HFFc6 (cell line): ENCODE measurements around the gene MLEC. TPM values are rescaled to one million over a fixed set of nuclear protein-coding genes. Genes with fewer than 3 reads are reported as not detected.

Experiments
- DNase-seq: peaks from one replicate; pipeline ENCODE4 v3.0.0-alpha.2; 2018
- H3K27ac Mint-ChIP-seq: 2 replicates; pipeline ENCODE4 v1.8.0; 2020; ENCODE audit warnings: mild to moderate bottlenecking, mixed read lengths
- H3K27me3 Mint-ChIP-seq: 2 replicates; pipeline ENCODE4 v1.8.0; 2021; ENCODE audit warnings: mild to moderate bottlenecking, moderate library complexity, mixed read lengths; ENCODE audit not compliant: insufficient read depth
- H3K36me3 Mint-ChIP-seq: 2 replicates; pipeline ENCODE4 v1.8.0; 2021; ENCODE audit warnings: low read depth, mixed read lengths
- H3K4me1 Mint-ChIP-seq: 2 replicates; pipeline ENCODE4 v1.8.0; 2020; ENCODE audit warnings: low read depth, mixed read lengths
- H3K4me3 Mint-ChIP-seq: 2 replicates; pipeline ENCODE4 v1.8.0; 2020; ENCODE audit warnings: mild to moderate bottlenecking, moderate library complexity, mixed read lengths
- H3K9me3 Mint-ChIP-seq: 2 replicates; pipeline ENCODE4 v1.8.0; 2020; ENCODE audit warnings: mild to moderate bottlenecking, mixed read lengths
- total RNA-seq, 6 experiments: library from RNA; stranded (reverse); fragmentation: NEBNext Ultra II Directional; extraction: Animal tissue kit (Norgen Biotek cat#: 25700); gene quantifications; 2 replicates in 1 of 6; 3 replicates in 5 of 6; pipeline ENCODE4 v1.2.3, GENCODE V29; 2021
- TF ChIP-seq, protein P1 (sequence below): fragments of 200-600 bp; sonication (generic); IDR thresholded peaks from 2 replicates; pipeline ENCODE4 v1.5.0; 2021; ENCODE audit warnings: antibody characterized with exemption, mild to moderate bottlenecking

Gene MLEC
- total RNA-seq, 6 experiments from 2014 or later = 195 to 241 (median 209) TPM

DNA sequence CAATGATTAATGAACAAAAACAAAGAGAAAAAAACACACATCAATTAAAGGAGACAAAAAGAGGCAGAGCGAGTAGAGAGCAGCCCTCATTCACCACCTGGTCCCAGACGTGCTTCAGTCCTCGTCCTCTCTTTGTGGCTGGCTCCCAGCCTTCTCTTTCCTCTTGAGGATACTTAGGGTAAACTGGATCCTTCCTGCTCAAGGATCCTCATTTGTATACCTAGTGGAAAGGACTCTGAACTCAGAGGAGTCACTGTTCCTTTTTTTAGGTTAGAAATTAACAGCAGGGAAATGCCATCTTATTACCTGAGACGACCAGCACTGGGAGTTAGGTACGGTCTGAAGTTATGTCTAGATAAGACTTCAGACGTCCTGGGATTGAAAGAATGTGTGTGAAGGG is 9.7 kb downstream of the MLEC start:
- Mint-ChIP-seq H3K9me3 (no peaks in the 10 kb centered on the region), H3K4me3 (no peak overlapping the region), H3K27ac (no peak overlapping the region), H3K27me3 (no peaks in the 10 kb centered on the region; the same call in 1 of the 2 replicates), H3K4me1 (peaks cover 18% of the 10 kb centered on the region), H3K36me3 (peaks cover 50% of the 10 kb centered on the region)
- no peak for DNase-seq
- TF ChIP-seq, protein P1, sequence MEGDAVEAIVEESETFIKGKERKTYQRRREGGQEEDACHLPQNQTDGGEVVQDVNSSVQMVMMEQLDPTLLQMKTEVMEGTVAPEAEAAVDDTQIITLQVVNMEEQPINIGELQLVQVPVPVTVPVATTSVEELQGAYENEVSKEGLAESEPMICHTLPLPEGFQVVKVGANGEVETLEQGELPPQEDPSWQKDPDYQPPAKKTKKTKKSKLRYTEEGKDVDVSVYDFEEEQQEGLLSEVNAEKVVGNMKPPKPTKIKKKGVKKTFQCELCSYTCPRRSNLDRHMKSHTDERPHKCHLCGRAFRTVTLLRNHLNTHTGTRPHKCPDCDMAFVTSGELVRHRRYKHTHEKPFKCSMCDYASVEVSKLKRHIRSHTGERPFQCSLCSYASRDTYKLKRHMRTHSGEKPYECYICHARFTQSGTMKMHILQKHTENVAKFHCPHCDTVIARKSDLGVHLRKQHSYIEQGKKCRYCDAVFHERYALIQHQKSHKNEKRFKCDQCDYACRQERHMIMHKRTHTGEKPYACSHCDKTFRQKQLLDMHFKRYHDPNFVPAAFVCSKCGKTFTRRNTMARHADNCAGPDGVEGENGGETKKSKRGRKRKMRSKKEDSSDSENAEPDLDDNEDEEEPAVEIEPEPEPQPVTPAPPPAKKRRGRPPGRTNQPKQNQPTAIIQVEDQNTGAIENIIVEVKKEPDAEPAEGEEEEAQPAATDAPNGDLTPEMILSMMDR = no peak

DNA sequence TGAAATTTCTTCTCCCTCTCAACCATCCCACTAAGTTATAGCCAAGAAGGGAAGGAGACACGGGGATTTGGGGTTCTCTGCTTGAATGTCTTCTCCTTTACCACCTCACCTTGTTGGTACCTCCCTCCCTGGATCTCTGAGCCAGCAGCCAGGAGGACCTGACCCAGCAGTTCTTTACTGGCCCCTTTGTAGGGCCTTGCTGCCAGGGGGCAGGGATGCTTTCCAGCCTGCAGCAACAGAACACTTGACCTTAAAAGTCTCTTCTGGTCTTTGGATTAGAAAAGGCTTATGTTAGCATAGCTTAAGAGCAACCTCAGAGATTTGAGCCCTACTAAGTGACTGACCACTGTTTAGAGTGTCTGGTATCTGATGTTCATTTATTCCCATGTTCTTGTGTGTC is 10.4 kb downstream of the MLEC start:
- Mint-ChIP-seq H3K27me3 (no peaks in the 10 kb centered on the region; the same call in 1 of the 2 replicates), H3K4me1 (peaks cover 12% of the 10 kb centered on the region), H3K27ac (no peak overlapping the region), H3K9me3 (no peaks in the 10 kb centered on the region), H3K4me3 (no peak overlapping the region), H3K36me3 (peaks cover 53% of the 10 kb centered on the region)
- no peak for DNase-seq
- TF ChIP-seq, protein P1 = no peak

DNA sequence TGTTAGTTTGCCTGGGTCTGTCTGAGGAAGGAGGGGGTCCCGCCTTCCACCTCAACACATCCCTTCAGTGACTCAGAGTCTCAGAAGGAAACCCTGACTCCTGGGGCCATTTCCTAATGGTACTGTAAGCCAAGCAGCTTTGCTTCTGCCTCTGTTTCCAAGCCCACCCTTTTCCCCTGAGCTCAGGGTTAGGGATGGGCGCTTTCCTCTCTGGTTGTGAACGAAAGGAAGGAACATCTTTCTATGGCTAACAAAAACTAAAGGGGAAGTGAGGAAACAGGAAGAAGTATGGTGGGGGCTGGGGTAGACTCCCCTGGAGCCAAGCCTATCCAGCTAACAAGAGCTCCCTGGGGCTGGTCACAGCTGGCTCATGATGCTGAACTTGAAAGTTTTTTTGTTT is 11.7 kb downstream of the MLEC start:
- DNase-seq = no peak
- TF ChIP-seq, protein P1 = no peak
- peaks cover 53% of the 10 kb centered on the region for H3K36me3 Mint-ChIP-seq
- no peaks in the 10 kb centered on the region; the same call in 1 of the 2 replicates for H3K27me3 Mint-ChIP-seq
- no peaks in the 10 kb centered on the region for H3K4me1 Mint-ChIP-seq
- no peaks in the 10 kb centered on the region for H3K9me3 Mint-ChIP-seq
- H3K27ac Mint-ChIP-seq = no peak overlapping the region
- no peak overlapping the region for H3K4me3 Mint-ChIP-seq

DNA sequence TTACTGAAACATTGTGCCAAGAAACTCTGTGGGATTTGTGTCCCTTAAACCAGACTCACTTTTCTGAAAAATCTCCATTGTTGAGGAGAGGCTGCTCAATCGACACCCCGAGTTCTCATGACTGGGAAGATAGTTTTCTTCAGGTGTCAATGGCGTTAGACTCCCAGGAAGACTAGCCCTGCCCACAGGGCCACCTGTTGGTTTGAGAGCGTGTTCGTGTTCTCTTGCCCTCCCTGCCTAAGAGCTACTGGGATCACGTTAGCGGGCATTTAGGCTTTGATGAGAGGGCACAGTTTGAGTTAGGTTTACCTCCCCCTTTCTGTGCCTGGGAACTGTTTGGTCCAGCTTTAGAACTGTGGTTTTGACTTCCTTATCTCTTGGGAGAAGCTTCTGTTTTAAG is 12.6 kb downstream of the MLEC start:
- TF ChIP-seq, protein P1 = no peak
- H3K36me3 Mint-ChIP-seq = peaks cover 47% of the 10 kb centered on the region
- H3K4me1 Mint-ChIP-seq = no peaks in the 10 kb centered on the region
- DNase-seq = no peak
- no peaks in the 10 kb centered on the region; the same call in 1 of the 2 replicates for H3K27me3 Mint-ChIP-seq
- H3K4me3 Mint-ChIP-seq = no peak overlapping the region
- no peaks in the 10 kb centered on the region for H3K9me3 Mint-ChIP-seq
- H3K27ac Mint-ChIP-seq = no peak overlapping the region

DNA sequence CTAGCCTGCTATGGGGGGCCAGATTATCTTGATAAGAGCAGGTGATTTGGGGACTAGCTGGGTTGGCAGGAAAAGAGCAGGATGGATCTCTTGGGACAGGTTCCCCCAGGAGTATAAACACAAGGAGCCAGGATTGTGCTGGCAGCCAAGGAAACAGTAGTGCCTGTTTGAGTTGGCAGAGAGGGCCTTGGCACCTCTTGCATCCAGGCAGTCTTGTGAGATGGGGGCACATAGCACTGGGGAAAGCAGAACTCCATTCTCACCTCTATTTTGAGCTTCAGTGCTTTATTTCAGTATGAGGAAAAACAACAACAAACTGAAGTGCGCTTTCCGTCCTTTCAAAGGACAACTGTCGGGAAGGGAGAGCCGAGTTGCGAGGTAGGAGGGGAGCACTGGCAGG is 13.9 kb downstream of the MLEC start:
- peaks cover 35% of the 10 kb centered on the region for H3K36me3 Mint-ChIP-seq
- H3K4me1 Mint-ChIP-seq = peaks cover under 1% of the 10 kb centered on the region
- no peak for DNase-seq
- H3K27me3 Mint-ChIP-seq = no peaks in the 10 kb centered on the region; the same call in 1 of the 2 replicates
- TF ChIP-seq, protein P1 = no peak
- no peak overlapping the region for H3K4me3 Mint-ChIP-seq
- H3K27ac Mint-ChIP-seq = no peak overlapping the region
- no peaks in the 10 kb centered on the region for H3K9me3 Mint-ChIP-seq

DNA sequence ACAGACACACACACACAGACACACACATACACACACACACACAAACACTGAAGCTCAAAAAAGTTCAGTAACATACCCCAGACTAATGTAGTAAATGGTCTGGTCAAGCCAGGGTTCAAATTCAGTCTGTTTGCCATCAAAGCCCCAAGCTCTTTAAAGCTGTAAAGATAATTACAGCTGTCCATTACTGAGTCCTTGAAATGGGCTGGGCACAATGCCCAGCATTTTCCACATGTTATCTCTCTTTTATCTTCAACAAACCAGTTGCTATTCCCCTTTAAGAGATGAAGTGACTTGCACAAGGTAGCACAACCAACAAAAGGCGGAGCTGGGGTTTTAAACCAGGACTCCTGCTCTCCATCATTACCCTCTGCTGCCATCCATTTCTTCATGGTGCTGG is 15.7 kb downstream of the MLEC start:
- no peaks in the 10 kb centered on the region; the same call in 1 of the 2 replicates for H3K27me3 Mint-ChIP-seq
- peaks cover 21% of the 10 kb centered on the region; the same call in 1 of the 2 replicates for H3K36me3 Mint-ChIP-seq
- peaks cover 6% of the 10 kb centered on the region for H3K4me1 Mint-ChIP-seq
- no peaks in the 10 kb centered on the region for H3K9me3 Mint-ChIP-seq
- no peak for DNase-seq
- no peak overlapping the region for H3K27ac Mint-ChIP-seq
- H3K4me3 Mint-ChIP-seq = no peak overlapping the region
- TF ChIP-seq, protein P1 = no peak
